NB4 (cell line): ENCODE results near the gene ZAP70.
A peak's percentile ranks its signal among the peaks of the same experiment; 100 is the strongest.

Source experiments
- DNase-seq: peaks from one replicate; pipeline ENCODE4 v3.0.0; 2010; ENCODE audit warnings: low read depth
- H3K4me3 ChIP-seq: one replicate; pipeline ENCODE4 v1.5.1; 2011; ENCODE audit warnings: mild to moderate bottlenecking, low read depth, low read length, moderate library complexity
- MYC ChIP-seq: IDR thresholded peaks from 2 replicates; pipeline ENCODE4 v1.6.1; 2011; ENCODE audit warnings: low read depth, low read length
- POLR2A ChIP-seq: IDR thresholded peaks from 2 replicates; pipeline ENCODE4 v1.6.1; 2011; ENCODE audit warnings: mild to moderate bottlenecking; ENCODE audit not compliant: insufficient read length; ENCODE audit errors: extremely low read depth
- TF ChIP-seq, protein P1 (sequence below): IDR thresholded peaks from one replicate; pipeline ENCODE4 v1.5.1; 2012; ENCODE audit warnings: low read depth, low read length
- TF ChIP-seq, protein P2 (sequence below): IDR thresholded peaks from 2 replicates; pipeline ENCODE4 v1.6.1; 2011; ENCODE audit warnings: low read depth, low read length

ZAP70 gene

DNA sequence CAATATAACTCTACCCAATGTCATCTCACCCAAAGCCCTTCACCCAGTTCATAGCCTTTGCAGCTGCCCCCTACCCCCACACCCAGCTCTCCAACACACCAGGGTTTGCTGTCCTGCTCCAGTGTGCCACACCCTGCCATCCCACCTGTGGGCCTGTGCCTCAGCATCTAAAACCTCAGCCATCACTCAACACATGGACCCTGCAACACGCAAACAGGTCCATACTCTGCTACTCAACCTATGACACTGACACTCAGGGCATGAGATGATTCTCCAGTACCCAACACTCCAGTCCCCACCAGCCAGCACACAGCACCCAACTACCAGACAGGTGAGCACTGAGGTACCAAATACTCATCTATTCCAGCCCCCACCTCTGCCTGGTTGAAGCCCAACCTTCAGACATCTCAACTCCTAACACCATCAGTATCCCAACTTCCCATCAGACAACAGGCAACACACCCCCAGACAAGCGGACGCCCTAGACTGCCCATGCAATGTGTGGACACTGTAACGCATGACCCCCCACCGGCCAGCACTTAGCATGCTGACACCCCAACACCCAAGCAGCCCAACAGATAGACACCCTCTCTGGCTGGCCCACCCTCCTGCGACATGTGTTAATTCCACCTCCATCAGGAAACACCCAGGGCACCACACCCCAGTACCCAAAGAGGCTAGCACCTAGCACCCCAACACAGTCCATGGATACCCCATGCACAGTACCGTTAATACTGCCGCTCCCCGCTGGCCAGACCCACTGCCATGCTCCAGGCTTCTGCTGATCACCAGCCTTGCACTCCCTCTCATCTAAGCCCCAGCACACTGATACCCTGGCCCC is 25.0 kb downstream of the ZAP70 start:
- no peak for DNase-seq
- no peak for TF ChIP-seq MYC
- TF ChIP-seq, protein P1, sequence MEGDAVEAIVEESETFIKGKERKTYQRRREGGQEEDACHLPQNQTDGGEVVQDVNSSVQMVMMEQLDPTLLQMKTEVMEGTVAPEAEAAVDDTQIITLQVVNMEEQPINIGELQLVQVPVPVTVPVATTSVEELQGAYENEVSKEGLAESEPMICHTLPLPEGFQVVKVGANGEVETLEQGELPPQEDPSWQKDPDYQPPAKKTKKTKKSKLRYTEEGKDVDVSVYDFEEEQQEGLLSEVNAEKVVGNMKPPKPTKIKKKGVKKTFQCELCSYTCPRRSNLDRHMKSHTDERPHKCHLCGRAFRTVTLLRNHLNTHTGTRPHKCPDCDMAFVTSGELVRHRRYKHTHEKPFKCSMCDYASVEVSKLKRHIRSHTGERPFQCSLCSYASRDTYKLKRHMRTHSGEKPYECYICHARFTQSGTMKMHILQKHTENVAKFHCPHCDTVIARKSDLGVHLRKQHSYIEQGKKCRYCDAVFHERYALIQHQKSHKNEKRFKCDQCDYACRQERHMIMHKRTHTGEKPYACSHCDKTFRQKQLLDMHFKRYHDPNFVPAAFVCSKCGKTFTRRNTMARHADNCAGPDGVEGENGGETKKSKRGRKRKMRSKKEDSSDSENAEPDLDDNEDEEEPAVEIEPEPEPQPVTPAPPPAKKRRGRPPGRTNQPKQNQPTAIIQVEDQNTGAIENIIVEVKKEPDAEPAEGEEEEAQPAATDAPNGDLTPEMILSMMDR = no peak
- TF ChIP-seq POLR2A = no peak
- TF ChIP-seq, protein P2, sequence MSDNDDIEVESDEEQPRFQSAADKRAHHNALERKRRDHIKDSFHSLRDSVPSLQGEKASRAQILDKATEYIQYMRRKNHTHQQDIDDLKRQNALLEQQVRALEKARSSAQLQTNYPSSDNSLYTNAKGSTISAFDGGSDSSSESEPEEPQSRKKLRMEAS = no peak
- no peak overlapping the region for H3K4me3 ChIP-seq

DNA sequence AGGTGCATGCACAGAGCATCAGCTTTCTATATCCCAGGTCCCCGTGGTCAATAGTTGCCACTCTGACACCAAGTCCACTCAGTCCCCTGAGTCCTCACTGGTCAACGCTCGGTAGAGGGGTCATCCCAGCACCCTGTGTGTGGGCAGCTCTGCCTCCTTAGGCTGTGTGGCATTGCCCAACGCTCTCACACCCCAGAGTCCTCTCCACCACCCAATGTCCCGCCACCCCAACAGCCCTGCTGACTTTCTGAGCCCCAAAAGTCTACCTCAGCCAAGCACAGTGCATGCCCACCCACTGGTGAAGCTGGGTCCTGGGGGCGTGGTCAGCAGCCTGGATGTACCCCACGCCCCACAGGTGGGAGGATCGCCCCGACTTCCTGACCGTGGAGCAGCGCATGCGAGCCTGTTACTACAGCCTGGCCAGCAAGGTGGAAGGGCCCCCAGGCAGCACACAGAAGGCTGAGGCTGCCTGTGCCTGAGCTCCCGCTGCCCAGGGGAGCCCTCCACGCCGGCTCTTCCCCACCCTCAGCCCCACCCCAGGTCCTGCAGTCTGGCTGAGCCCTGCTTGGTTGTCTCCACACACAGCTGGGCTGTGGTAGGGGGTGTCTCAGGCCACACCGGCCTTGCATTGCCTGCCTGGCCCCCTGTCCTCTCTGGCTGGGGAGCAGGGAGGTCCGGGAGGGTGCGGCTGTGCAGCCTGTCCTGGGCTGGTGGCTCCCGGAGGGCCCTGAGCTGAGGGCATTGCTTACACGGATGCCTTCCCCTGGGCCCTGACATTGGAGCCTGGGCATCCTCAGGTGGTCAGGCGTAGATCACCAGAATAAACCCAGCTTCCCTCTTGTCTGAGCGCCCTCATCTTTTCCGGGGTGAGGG is 25.9 kb downstream of the ZAP70 start:
- H3K4me3 ChIP-seq = no peak overlapping the region
- DNase-seq = no peak
- TF ChIP-seq POLR2A (no peak), MYC (no peak)
- TF ChIP-seq, protein P2 = no peak
- TF ChIP-seq, protein P1 = no peak

DNA sequence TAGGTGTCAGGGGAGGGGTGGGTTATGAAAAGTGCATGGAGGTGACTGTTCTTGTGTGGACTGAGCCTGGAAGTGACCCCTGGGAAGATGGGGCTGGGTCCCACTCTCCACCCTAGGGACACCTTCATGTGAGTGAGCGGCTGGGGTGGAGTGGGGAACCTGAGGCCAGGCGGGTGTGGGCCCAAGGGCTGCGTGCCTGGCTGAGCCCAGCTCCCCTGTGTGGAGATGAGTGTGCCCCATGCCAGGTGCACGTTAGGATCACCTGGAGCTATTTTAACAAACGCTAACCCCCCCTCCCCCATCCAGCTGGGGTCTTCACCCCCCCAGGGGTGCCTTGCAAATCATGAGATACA is 26.5 kb downstream of the ZAP70 start:
- DNase-seq = no peak
- TF ChIP-seq, protein P1 = no peak
- TF ChIP-seq POLR2A (no peak), MYC (no peak)
- TF ChIP-seq, protein P2 = no peak
- no peak overlapping the region for H3K4me3 ChIP-seq

DNA sequence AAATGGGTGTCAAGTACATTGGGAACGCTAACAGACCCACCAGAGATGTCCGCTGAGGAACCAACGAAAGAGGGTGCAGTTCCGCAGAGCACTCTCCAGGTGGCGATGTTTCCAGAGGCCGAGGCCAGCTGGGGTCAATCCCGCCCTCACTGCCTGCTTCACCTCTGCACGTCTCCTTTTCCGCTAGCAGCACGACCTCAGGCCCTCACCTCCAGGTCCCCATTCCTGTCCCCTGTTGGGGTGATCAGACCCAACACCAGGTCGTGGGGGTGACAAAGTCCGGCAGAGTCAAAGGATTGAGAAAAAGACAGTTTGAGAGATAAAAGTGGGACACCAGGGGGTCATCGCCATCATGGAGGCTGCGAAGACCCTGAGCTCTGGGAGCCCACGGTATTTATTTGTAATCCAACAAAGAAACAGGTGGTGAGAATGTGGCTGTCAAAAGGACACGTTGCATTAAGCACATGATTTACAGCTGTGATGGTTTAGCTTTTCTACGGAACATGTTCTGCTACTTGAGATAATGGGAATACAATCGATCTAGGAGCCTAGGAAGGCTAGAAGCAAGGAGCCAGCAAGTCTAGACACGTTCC is 27.3 kb downstream of the ZAP70 start:
- TF ChIP-seq, protein P1 = peak; percentile 93
- TF ChIP-seq, protein P2 = no peak
- TF ChIP-seq MYC = 0 out of 2 replicates have a peak, but pooled peaks have one; percentile 24
- no peak overlapping the region for H3K4me3 ChIP-seq
- peak; percentile 65 for DNase-seq

DNA sequence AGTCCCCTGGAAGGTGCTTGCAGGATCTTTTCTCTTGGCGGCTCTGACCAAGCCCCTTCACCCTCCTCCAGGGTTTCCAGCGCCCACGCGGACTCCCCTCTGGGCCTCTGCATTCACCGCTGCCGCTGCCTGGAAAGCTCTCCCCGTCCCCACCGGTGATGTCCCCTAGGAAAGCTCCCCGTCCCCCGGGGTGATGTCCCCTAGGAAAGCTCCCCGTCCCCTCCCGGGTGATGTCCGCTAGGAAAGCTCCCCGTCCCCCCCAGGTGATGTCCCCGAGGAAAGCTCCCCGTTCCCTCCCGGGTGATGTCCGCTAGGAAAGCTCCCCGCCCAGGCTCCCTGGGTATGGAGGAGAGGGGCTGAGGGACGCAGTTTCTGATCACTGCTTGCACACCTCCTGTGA is 27.9 kb downstream of the ZAP70 start:
- TF ChIP-seq, protein P1 = no peak
- TF ChIP-seq MYC = no peak
- TF ChIP-seq POLR2A = no peak
- TF ChIP-seq, protein P2 = no peak
- H3K4me3 ChIP-seq = no peak overlapping the region
- no peak for DNase-seq
